Measurements from ENCODE around the gene CEP295NL.
A peak's percentile ranks its signal among the peaks of the same experiment; 100 is the strongest.

Gene CEP295NL

GRCh38 chr17:78865682-78866390 lies 37.2 kb downstream of the CEP295NL start:
- peak; percentile 40 to 63 for DNase-seq (ENCODE audit: low read depth in 2 of 2)

GRCh38 chr17:78864117-78864516 lies 38.9 kb downstream of the CEP295NL start:
- DNase-seq (ENCODE audit: low read depth in 2 of 2): no peak

GRCh38 chr17:78862073-78863023 lies 40.7 kb downstream of the CEP295NL start:
- no peak for DNase-seq (ENCODE audit: low read depth in 2 of 2)

GRCh38 chr17:78861229-78861628 lies 41.8 kb downstream of the CEP295NL start:
- no peak for DNase-seq (ENCODE audit: low read depth in 2 of 2)

- DNase-seq (ENCODE audit: low read depth in 2 of 2): no peak
Observed at GRCh38 chr17:78859051-78859450, 44.0 kb downstream of the CEP295NL start.

- DNase-seq (ENCODE audit: low read depth in 2 of 2): no peak
Observed at GRCh38 chr17:78857266-78857665, 45.7 kb downstream of the CEP295NL start.

GRCh38 chr17:78855561-78856165 lies 47.3 kb downstream of the CEP295NL start:
- DNase-seq (ENCODE audit: low read depth in 2 of 2): no peak

GRCh38 chr17:78854508-78854907 lies 48.5 kb downstream of the CEP295NL start:
- DNase-seq (ENCODE audit: low read depth in 2 of 2): no peak

- DNase-seq (ENCODE audit: low read depth in 2 of 2): no peak
Observed at GRCh38 chr17:78853926-78854394, 49.0 kb downstream of the CEP295NL start.

GRCh38 chr17:78852709-78853121 lies 50.3 kb downstream of the CEP295NL start:
- DNase-seq (ENCODE audit: low read depth in 2 of 2): no peak

GRCh38 chr17:78849026-78849425 lies 54.0 kb downstream of the CEP295NL start:
- no peak for DNase-seq (ENCODE audit: low read depth in 2 of 2)

GRCh38 chr17:78847052-78847451 lies 55.9 kb downstream of the CEP295NL start:
- no peak for DNase-seq (ENCODE audit: low read depth in 2 of 2)

- DNase-seq (ENCODE audit: low read depth in 2 of 2): no peak
Observed at GRCh38 chr17:78844301-78845005, 58.5 kb downstream of the CEP295NL start.

GRCh38 chr17:78842881-78843565 lies 60.0 kb downstream of the CEP295NL start:
- peak in 1 of 2 experiments; percentile 43 for DNase-seq (ENCODE audit: low read depth in 2 of 2)

GRCh38 chr17:78840780-78841611 lies 62.0 kb downstream of the CEP295NL start, which contains the start of gene USP36:
TSS of gene USP36 (minus strand) at chr17:78840814. CDS start at chr17:78836363, 4,451 bp downstream.
- DNase-seq (ENCODE audit: low read depth in 2 of 2): peak; percentile 99 to 100

Measured in stimulated activated CD4-positive, alpha-beta T cell treated with anti-CD3 and anti-CD28 coated beads, Interleukin-12 subunit alpha, Interleukin-12 subunit beta, amount 100 ng/mL, for 24 hours (primary cell).